HepG2 (cell line): Measurements from ENCODE around the gene PHTF2. TPM values are rescaled to one million over a fixed set of nuclear protein-coding genes. Genes with fewer than 3 reads are reported as not detected.

Source experiments
- ATAC-seq: fragments of 200-7000 bp; cut with Tn5 transposase; 3 replicates; pipeline ENCODE4 v1.9.1; 2020; ENCODE audit warnings: mild to moderate bottlenecking, moderate library complexity
- BruUV-seq: library from RNA; stranded (reverse); fragments of 400-500 nt; replicated peaks from 2 replicates; lab custom pipeline; 2021; lab: Mats Ljungman, UMichigan
- CTCF ChIA-PET: fragments of 300-600 bp; formaldehyde crosslinking; extraction: SDS; loops from one replicate; lab custom pipeline; 2021; ENCODE audit warnings: low total read pairs, inconsistent platforms, low intra/inter-chr PET ratio; lab: Yijun Ruan, JAX
- POLR2A ChIA-PET: fragments of 350-600 bp; sonication (Branson Sonifier 250); formaldehyde crosslinking; loops from one replicate; lab custom pipeline; 2020; ENCODE audit warnings: antibody characterized with exemption, inconsistent platforms; lab: Yijun Ruan, JAX
- DNase-seq: peaks from one replicate; pipeline ENCODE4 v3.0.0-alpha.2; 2015; ENCODE audit warnings: low spot score
- FAIRE-seq: peaks from 3 replicates; lab custom pipeline; 2011; peaks lifted over from hg19 to GRCh38; lab: Jason Lieb, UNC
- H2AFZ ChIP-seq: one replicate; pipeline ENCODE4 v1.6.1; 2011; ENCODE audit warnings: low read length, inconsistent platforms
- H3K27ac ChIP-seq: fragments of 300-600 bp; 3 replicates; pipeline ENCODE4 v1.8.0; 2011; ENCODE audit warnings: mixed run types, mild to moderate bottlenecking, mixed read lengths, low read length, inconsistent platforms; ENCODE audit not compliant: insufficient read depth; ENCODE audit errors: extremely low read length
- H3K27me3 ChIP-seq, 2 experiments: fragments of 200-600 bp in 1 of 2; 2 replicates in 1 of 2; 3 replicates in 1 of 2; pipeline versions ENCODE4 v1.6.0 to v1.8.0; 2011; ENCODE audit warnings: low read length in 2 of 2, mild to moderate bottlenecking in 2 of 2, moderate library complexity in 2 of 2, inconsistent platforms in 1 of 2; ENCODE audit not compliant: insufficient read depth in 2 of 2, control insufficient read depth in 1 of 2
- H3K36me3 ChIP-seq, 2 experiments: fragments of 200-600 bp in 1 of 2; replicated peaks in 1 of 2; 2 replicates in 1 of 2; 3 replicates in 1 of 2; pipeline versions ENCODE4 v1.5.1 to v1.8.0; 2011; ENCODE audit warnings: low read length in 2 of 2, inconsistent platforms in 1 of 2; ENCODE audit not compliant: insufficient read depth in 2 of 2, control insufficient read depth in 1 of 2
- H3K4me1 ChIP-seq: 2 replicates; pipeline ENCODE4 v1.5.1; 2012; ENCODE audit warnings: low read length, inconsistent platforms; ENCODE audit not compliant: insufficient read depth
- H3K4me2 ChIP-seq: 2 replicates; pipeline ENCODE4 v1.6.0; 2011; ENCODE audit warnings: low read depth, low read length, inconsistent platforms
- H3K4me3 ChIP-seq, 3 experiments: fragments of 200-600 bp in 1 of 3; sonication (generic), shearing (Covaris generic) in 1 of 3; replicated peaks in 1 of 3; 2 replicates each; pipeline ENCODE4 v1.5.1; 2011 to 2016; ENCODE audit warnings: low read length in 3 of 3, inconsistent platforms in 2 of 3, low read depth in 2 of 3, mild to moderate bottlenecking in 2 of 3, control low read depth in 1 of 3, mixed read lengths in 1 of 3; ENCODE audit not compliant: insufficient read depth in 1 of 3
- H3K79me2 ChIP-seq: one replicate; pipeline ENCODE4 v1.6.1; 2011; ENCODE audit warnings: low read length, inconsistent platforms; ENCODE audit not compliant: insufficient read depth
- H3K9ac ChIP-seq: 2 replicates; pipeline ENCODE4 v1.6.0; 2011; ENCODE audit warnings: mild to moderate bottlenecking, low read depth, low read length, inconsistent platforms; ENCODE audit not compliant: insufficient read depth
- H3K9me3 ChIP-seq: 2 replicates; pipeline ENCODE4 v1.5.1; 2012; ENCODE audit warnings: mild to moderate bottlenecking, low read length
- H4K20me1 ChIP-seq: 2 replicates; pipeline ENCODE4 v1.6.0; 2011; ENCODE audit warnings: inconsistent platforms, mild to moderate bottlenecking, low read length, moderate library complexity; ENCODE audit not compliant: insufficient read depth
- ARHGAP35 ChIP-seq: sonication (generic); formaldehyde crosslinking; IDR thresholded peaks from 2 replicates; pipeline ENCODE4 v1.9.0; 2022; ENCODE audit warnings: mild to moderate bottlenecking, inconsistent platforms, moderate library complexity, missing genetic modification reagents, borderline replicate concordance
- FOXK1 ChIP-seq: sonication (generic); formaldehyde crosslinking; IDR thresholded peaks from 2 replicates; pipeline ENCODE4 v1.4.0; 2020; ENCODE audit warnings: low read depth, missing genetic modification reagents, borderline replicate concordance
- NAIF1 ChIP-seq: sonication (generic); formaldehyde crosslinking; IDR thresholded peaks from 2 replicates; pipeline ENCODE4 v1.5.0; 2020; ENCODE audit warnings: mild to moderate bottlenecking, missing genetic modification reagents, borderline replicate concordance
- RBM22 ChIP-seq: fragments of 200-400 bp; formaldehyde crosslinking; optimal IDR thresholded peaks from 2 replicates; pipeline ENCODE3; 2017; ENCODE audit warnings: mild to moderate bottlenecking, low read length, moderate library complexity
- SMC3 ChIP-seq: IDR thresholded peaks from 2 replicates; pipeline ENCODE4 v1.6.1; 2011; ENCODE audit warnings: low read length, improper control_type of control experiment
- TCF7 ChIP-seq: sonication (generic); IDR thresholded peaks from 2 replicates; pipeline ENCODE4 v1.6.1; 2016; ENCODE audit warnings: antibody characterized with exemption, low read depth
- TEAD3 ChIP-seq: optimal IDR thresholded peaks from 2 replicates; pipeline ENCODE3; 2016; ENCODE audit warnings: borderline replicate concordance
- ZFP1 ChIP-seq: IDR thresholded peaks from 2 replicates; pipeline ENCODE4 v1.6.1; 2016
- ZNF552 ChIP-seq: sonication (generic); formaldehyde crosslinking; IDR thresholded peaks from 2 replicates; pipeline ENCODE4 v1.9.0; 2022; ENCODE audit warnings: missing genetic modification reagents, mild to moderate bottlenecking, borderline replicate concordance
- WGBS: methylation state at CpG from one replicate; pipeline ENCODE4 v1.1.6; 2017; ENCODE audit warnings: low lambda C conversion rate; 5-methylcytosine and 5-hydroxymethylcytosine counted together
- in situ Hi-C: cut with HindIII; loops from 2 replicates; pipeline ENCODE4 v1.10.0; 2017; ENCODE audit warnings: low pct_unique_long_range_greater_than_20kb; ENCODE audit not compliant: extremely low pct_ligation_motif_present
- intact Hi-C: fragments of 100-400 bp; cut with micrococcal nuclease; formaldehyde crosslinking; loops from one replicate; pipeline ENCODE4 v1.10.0; 2022; ENCODE audit not compliant: unreplicated experiment
- polyA plus RNA-seq, 8 experiments: library from polyadenylated mRNA; depleted of rRNA in 3 of 8; stranded (reverse) in 7 of 8; unstranded in 1 of 8; fragments of >200 nt; fragmentation: Illumina TruSeq in 4 of 8; extraction: Trizol in 4 of 8; gene quantifications; 2 replicates each; pipeline versions ENCODE4 v1.2.1 to v1.2.3, GENCODE V29; 2011 to 2016; ENCODE audit warnings: low read depth in 4 of 8, missing spikeins in 1 of 8, mixed read lengths in 1 of 8; ENCODE audit not compliant: insufficient read depth in 1 of 8
- total RNA-seq, 5 experiments: library from RNA; depleted of rRNA; stranded (reverse); fragments of >200 nt; fragmentation: Illumina TruSeq; extraction: Trizol; gene quantifications; 2 replicates each; pipeline ENCODE4 v1.2.3, GENCODE V29; 2016; ENCODE audit warnings: low read depth in 1 of 5
- TF ChIP-seq, protein P1 (sequence below): sonication (generic); formaldehyde crosslinking; conservative IDR thresholded peaks from 2 replicates; pipeline ENCODE4 v1.4.0; 2020; ENCODE audit warnings: missing genetic modification reagents
- TF ChIP-seq, protein P2 (sequence below): sonication (generic); formaldehyde crosslinking; IDR thresholded peaks from 2 replicates; pipeline ENCODE4 v1.4.0; 2020; ENCODE audit warnings: missing genetic modification reagents
- TF ChIP-seq, protein P3 (sequence below): IDR thresholded peaks from 2 replicates; pipeline ENCODE4 v1.6.1; 2016
- TF ChIP-seq, protein P4 (sequence below): sonication (generic); formaldehyde crosslinking; IDR thresholded peaks from 2 replicates; pipeline ENCODE4 v1.4.0; 2020; ENCODE audit warnings: missing genetic modification reagents

Gene PHTF2
- total and polyA plus RNA-seq, 2 of the 13 experiments (the other 11 are each of a cell fraction or from before 2014, with no cell fraction given) = 7.4 to 10.2 TPM

DNA sequence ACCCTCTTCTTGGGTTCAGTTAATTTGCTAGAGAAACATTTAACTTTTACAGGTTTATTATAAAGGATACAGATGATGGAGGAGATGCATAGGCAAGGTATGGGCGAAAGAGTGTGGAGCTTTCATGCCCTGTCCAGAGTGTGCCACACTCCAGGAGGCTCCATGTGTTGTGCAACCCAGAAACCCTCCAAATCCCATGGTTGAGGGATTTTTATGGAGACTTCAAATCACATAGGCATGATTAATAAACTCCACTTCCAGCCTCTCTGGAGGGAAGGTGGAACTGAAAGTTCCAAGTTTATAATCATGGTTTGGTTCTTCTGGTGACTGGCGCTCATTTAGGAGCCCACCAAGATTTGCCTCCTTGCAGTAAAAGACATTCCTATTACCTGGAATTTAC is 159.9 kb downstream of the PHTF2 start:
- H3K27me3 ChIP-seq = no peaks in the 10 kb centered on the region
- no peaks in the 10 kb centered on the region for H3K4me1 ChIP-seq
- ChIA-PET POLR2A (no interaction called here), CTCF (no interaction called here)
- intact Hi-C loops = no loop called here
- H2AFZ ChIP-seq = no peak overlapping the region
- in situ Hi-C loops = no loop called here
- no peak overlapping the region for H3K4me2 ChIP-seq
- ATAC-seq (no peak), FAIRE-seq (no peak), DNase-seq (no peak)
- no peaks in the 10 kb centered on the region for H4K20me1 ChIP-seq
- H3K4me3 ChIP-seq = no peak overlapping the region
- H3K36me3 ChIP-seq = no peaks in the 10 kb centered on the region
- no peaks in the 10 kb centered on the region for H3K79me2 ChIP-seq
- no peak overlapping the region for H3K27ac ChIP-seq
- no peak for TF ChIP-seq NAIF1
- TF ChIP-seq, protein P1, sequence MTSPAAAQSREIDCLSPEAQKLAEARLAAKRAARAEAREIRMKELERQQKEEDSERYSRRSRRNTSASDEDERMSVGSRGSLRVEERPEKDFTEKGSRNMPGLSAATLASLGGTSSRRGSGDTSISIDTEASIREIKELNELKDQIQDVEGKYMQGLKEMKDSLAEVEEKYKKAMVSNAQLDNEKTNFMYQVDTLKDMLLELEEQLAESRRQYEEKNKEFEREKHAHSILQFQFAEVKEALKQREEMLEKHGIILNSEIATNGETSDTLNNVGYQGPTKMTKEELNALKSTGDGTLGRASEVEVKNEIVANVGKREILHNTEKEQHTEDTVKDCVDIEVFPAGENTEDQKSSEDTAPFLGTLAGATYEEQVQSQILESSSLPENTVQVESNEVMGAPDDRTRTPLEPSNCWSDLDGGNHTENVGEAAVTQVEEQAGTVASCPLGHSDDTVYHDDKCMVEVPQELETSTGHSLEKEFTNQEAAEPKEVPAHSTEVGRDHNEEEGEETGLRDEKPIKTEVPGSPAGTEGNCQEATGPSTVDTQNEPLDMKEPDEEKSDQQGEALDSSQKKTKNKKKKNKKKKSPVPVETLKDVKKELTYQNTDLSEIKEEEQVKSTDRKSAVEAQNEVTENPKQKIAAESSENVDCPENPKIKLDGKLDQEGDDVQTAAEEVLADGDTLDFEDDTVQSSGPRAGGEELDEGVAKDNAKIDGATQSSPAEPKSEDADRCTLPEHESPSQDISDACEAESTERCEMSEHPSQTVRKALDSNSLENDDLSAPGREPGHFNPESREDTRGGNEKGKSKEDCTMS (CRISPR knock-in tag) = no peak
- H3K9me3 ChIP-seq = no peaks in the 10 kb centered on the region
- 100% methylated on average over 2 of the region's 2 CpGs for WGBS
- no TSS peak for BruUV-seq
- no peak overlapping the region for H3K9ac ChIP-seq

DNA sequence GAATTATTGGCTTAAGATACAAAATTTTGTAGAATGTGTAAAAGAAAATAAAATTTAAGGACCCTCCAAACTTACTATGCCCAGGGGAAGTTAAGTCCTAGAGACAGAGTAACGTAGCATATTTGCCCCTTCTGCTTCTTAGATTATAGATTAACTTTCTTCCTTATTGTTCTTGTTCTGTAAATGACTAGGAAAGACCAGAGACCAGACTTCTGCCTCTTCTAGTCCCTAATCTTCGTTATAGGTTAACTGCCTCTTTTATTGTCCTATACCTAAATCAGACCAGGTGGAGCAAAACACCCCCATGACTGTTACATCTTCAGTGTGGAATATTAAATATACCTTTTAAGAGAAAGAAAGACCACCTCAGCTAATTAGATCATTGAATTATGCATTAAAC is 160.5 kb downstream of the PHTF2 start:
- DNase-seq (no peak), FAIRE-seq (no peak), ATAC-seq (no peak)
- Histone ChIP-seq H3K9me3 (no peaks in the 10 kb centered on the region), H3K4me2 (no peak overlapping the region), H2AFZ (no peak overlapping the region), H3K9ac (no peak overlapping the region), H4K20me1 (no peaks in the 10 kb centered on the region), H3K27me3 (no peaks in the 10 kb centered on the region), H3K36me3 (no peaks in the 10 kb centered on the region), H3K27ac (no peak overlapping the region), H3K79me2 (no peaks in the 10 kb centered on the region), H3K4me3 (no peak overlapping the region), H3K4me1 (no peaks in the 10 kb centered on the region)
- WGBS = 76% methylated on average over 2 of the region's 2 CpGs
- no TSS peak for BruUV-seq
- in situ Hi-C loops = no loop called here
- intact Hi-C loops = no loop called here
- ChIA-PET CTCF (no interaction called here), POLR2A (no interaction called here)
- no peak for TF ChIP-seq TEAD3
- no peak for TF ChIP-seq ARHGAP35 (CRISPR knock-in tag)
- TF ChIP-seq ZFP1 (CRISPR knock-in tag) = no peak
- TF ChIP-seq, protein P2, sequence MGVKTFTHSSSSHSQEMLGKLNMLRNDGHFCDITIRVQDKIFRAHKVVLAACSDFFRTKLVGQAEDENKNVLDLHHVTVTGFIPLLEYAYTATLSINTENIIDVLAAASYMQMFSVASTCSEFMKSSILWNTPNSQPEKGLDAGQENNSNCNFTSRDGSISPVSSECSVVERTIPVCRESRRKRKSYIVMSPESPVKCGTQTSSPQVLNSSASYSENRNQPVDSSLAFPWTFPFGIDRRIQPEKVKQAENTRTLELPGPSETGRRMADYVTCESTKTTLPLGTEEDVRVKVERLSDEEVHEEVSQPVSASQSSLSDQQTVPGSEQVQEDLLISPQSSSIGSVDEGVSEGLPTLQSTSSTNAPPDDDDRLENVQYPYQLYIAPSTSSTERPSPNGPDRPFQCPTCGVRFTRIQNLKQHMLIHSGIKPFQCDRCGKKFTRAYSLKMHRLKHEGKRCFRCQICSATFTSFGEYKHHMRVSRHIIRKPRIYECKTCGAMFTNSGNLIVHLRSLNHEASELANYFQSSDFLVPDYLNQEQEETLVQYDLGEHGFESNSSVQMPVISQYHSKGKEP (CRISPR knock-in tag) = no peak
- TF ChIP-seq TCF7 = no peak
- TF ChIP-seq, protein P3, sequence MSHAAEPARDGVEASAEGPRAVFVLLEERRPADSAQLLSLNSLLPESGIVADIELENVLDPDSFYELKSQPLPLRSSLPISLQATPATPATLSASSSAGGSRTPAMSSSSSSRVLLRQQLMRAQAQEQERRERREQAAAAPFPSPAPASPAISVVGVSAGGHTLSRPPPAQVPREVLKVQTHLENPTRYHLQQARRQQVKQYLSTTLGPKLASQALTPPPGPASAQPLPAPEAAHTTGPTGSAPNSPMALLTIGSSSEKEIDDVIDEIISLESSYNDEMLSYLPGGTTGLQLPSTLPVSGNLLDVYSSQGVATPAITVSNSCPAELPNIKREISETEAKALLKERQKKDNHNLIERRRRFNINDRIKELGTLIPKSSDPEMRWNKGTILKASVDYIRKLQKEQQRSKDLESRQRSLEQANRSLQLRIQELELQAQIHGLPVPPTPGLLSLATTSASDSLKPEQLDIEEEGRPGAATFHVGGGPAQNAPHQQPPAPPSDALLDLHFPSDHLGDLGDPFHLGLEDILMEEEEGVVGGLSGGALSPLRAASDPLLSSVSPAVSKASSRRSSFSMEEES (CRISPR knock-in tag) = no peak
- no peak for TF ChIP-seq FOXK1
- TF ChIP-seq, protein P4, sequence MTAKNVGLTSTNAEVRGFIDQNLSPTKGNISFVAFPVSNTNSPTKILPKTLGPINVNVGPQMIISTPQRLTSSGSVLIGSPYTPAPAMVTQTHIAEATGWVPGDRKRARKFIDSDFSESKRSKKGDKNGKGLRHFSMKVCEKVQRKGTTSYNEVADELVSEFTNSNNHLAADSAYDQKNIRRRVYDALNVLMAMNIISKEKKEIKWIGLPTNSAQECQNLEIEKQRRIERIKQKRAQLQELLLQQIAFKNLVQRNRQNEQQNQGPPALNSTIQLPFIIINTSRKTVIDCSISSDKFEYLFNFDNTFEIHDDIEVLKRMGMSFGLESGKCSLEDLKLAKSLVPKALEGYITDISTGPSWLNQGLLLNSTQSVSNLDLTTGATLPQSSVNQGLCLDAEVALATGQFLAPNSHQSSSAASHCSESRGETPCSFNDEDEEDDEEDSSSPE = no peak
- TF ChIP-seq SMC3 = no peak
- TF ChIP-seq ZNF552 (CRISPR knock-in tag) = no peak
- TF ChIP-seq RBM22 = no peak
